B cell (primary cell): Measurements from ENCODE around the gene CD109.
"Not testable (repeated sequence)": the region's sequence is repeated elsewhere in the genome, so short reads cannot be mapped to it uniquely, and the experiment has no call there.

ENCODE experiments used
- EZH2 ChIP-seq: IDR thresholded peaks from 2 replicates; pipeline ENCODE4 v1.6.1; 2012; ENCODE audit warnings: borderline replicate concordance, low read depth, mild to moderate bottlenecking, moderate library complexity, low read length; ENCODE audit not compliant: insufficient read depth, poor library complexity, severe bottlenecking
- TF ChIP-seq, protein P1 (sequence below): fragments of 200-600 bp; IDR thresholded peaks from one replicate; pipeline ENCODE4 v1.8.0; 2022; ENCODE audit warnings: antibody characterized with exemption, mild to moderate bottlenecking

DNA sequence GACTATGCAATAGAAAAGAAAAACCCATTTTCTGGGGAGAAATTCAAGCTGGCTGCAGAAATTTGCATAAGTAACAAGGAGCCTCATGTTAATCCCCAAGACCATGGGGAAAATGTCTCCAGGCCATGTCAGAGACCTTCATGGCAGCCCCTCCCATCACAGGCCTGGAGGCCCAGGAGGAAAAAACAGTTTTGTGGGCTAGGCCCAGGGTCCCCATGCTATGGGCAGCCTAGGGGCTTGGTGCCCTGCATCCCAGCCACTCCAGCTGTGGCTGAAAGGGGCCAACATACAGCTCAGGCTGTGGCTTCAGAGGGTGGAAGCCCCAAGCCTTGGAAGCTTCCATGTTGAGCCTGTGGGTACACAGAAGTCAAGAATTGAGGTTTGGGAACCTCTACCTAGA is 148.7 kb downstream of the CD109 start:
- TF ChIP-seq, protein P1, sequence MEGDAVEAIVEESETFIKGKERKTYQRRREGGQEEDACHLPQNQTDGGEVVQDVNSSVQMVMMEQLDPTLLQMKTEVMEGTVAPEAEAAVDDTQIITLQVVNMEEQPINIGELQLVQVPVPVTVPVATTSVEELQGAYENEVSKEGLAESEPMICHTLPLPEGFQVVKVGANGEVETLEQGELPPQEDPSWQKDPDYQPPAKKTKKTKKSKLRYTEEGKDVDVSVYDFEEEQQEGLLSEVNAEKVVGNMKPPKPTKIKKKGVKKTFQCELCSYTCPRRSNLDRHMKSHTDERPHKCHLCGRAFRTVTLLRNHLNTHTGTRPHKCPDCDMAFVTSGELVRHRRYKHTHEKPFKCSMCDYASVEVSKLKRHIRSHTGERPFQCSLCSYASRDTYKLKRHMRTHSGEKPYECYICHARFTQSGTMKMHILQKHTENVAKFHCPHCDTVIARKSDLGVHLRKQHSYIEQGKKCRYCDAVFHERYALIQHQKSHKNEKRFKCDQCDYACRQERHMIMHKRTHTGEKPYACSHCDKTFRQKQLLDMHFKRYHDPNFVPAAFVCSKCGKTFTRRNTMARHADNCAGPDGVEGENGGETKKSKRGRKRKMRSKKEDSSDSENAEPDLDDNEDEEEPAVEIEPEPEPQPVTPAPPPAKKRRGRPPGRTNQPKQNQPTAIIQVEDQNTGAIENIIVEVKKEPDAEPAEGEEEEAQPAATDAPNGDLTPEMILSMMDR: not testable (repeated sequence)
- not testable (repeated sequence) for TF ChIP-seq EZH2
